Measurements from ENCODE around the gene CHN2. TPM values are rescaled to one million over a fixed set of nuclear protein-coding genes. Genes with fewer than 3 reads are reported as not detected.

The CHN2 gene
- total RNA-seq, 2 donors from 2014 or later = 0.91 to 1.2 TPM

GRCh38 chr7:29275493-29275892 lies 80.9 kb downstream of the CHN2 start:
- no peaks in the 10 kb centered on the region for H3K9me3 Mint-ChIP-seq
- peaks cover 37% of the 10 kb centered on the region for H3K27me3 Mint-ChIP-seq (ENCODE audit: low read depth)
- DNase-seq (no peak), ATAC-seq (replicated peaks in 1 of 2) (no peak)
- H3K4me3 Mint-ChIP-seq = no peak overlapping the region
- no peak overlapping the region for H3K27ac Mint-ChIP-seq
- peaks cover 28% of the 10 kb centered on the region for H3K4me1 Mint-ChIP-seq (ENCODE audit: low read depth)
- no peaks in the 10 kb centered on the region for H3K36me3 Mint-ChIP-seq (ENCODE audit: insufficient read depth in 2 of 2)

- H3K4me1 Mint-ChIP-seq (ENCODE audit: low read depth) = peaks cover 21% of the 10 kb centered on the region
- DNase-seq (no peak), ATAC-seq (replicated peaks in 1 of 2) (no peak)
- H3K36me3 Mint-ChIP-seq (ENCODE audit: insufficient read depth in 2 of 2) = no peaks in the 10 kb centered on the region
- H3K27ac Mint-ChIP-seq = no peak overlapping the region
- H3K9me3 Mint-ChIP-seq = no peaks in the 10 kb centered on the region
- H3K4me3 Mint-ChIP-seq = no peak overlapping the region
- H3K27me3 Mint-ChIP-seq (ENCODE audit: low read depth) = peaks cover 41% of the 10 kb centered on the region
These were observed 81.6 kb downstream of the CHN2 start for GRCh38 chr7:29276199-29276598.

GRCh38 chr7:29276806-29277205 lies 82.2 kb downstream of the CHN2 start:
- DNase-seq = no peak
- Mint-ChIP-seq H3K27me3 (ENCODE audit: low read depth) (peaks cover 47% of the 10 kb centered on the region), H3K4me1 (ENCODE audit: low read depth) (peaks cover 15% of the 10 kb centered on the region), H3K36me3 (ENCODE audit: insufficient read depth in 2 of 2) (no peaks in the 10 kb centered on the region), H3K4me3 (no peak overlapping the region), H3K9me3 (no peaks in the 10 kb centered on the region), H3K27ac (no peak overlapping the region)
- no peak for ATAC-seq (replicated peaks in 1 of 2)

- H3K4me1 Mint-ChIP-seq (ENCODE audit: low read depth) = peaks cover 12% of the 10 kb centered on the region
- H3K36me3 Mint-ChIP-seq (ENCODE audit: insufficient read depth in 2 of 2) = no peaks in the 10 kb centered on the region
- no peaks in the 10 kb centered on the region for H3K9me3 Mint-ChIP-seq
- H3K27me3 Mint-ChIP-seq (ENCODE audit: low read depth) = peaks cover 53% of the 10 kb centered on the region
- H3K4me3 Mint-ChIP-seq = peak overlapping the region in 1 of 2 donors; percentile 11
- H3K27ac Mint-ChIP-seq = no peak overlapping the region
- DNase-seq (peak; percentile 37 to 62), ATAC-seq (replicated peaks in 1 of 2) (peak; percentile 89 to 90)
These were observed 83.1 kb downstream of the CHN2 start for GRCh38 chr7:29277436-29278215.

DNA sequence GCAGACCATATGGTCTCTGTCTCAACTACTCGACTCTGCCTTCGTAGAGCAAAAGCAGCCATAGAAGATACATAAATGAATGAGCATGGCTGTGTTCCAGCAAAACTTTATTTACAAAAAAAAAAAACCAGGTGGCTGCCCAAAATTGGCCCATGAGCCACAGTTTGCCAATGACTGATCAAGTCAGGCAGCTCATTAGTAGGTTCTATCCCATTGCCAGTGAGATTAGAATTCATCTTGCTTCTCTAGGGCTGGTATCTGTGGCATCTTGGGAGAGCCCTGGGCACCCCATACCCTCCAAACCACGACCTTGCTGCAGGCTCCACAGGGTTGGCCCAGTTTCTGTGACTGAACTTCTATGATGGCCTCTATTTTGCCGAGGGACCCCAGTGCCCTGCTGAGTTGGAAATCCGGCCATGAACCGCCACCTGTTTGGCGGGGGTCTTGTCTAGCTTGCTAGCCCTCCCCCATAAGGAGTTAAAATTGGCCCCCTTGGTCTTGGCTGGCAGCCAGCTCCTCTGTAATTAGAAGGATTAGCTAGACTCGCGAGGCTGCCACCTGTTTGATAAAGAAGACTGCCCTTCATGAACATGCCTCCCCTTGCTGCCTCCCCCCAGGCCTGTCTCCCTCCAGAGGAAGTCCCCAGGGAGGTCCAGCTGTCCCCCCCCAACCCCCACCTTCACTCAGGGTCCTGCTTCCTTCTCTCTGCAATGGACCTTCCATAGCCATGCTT lies 83.9 kb downstream of the CHN2 start:
- H3K36me3 Mint-ChIP-seq (ENCODE audit: insufficient read depth in 2 of 2) = no peaks in the 10 kb centered on the region
- H3K4me1 Mint-ChIP-seq (ENCODE audit: low read depth) = peaks cover 12% of the 10 kb centered on the region
- H3K27me3 Mint-ChIP-seq (ENCODE audit: low read depth) = peaks cover 54% of the 10 kb centered on the region
- no peak overlapping the region for H3K4me3 Mint-ChIP-seq
- ATAC-seq (replicated peaks in 1 of 2) (peak in 1 of 2 donors; percentile 3), DNase-seq (no peak)
- no peaks in the 10 kb centered on the region for H3K9me3 Mint-ChIP-seq
- no peak overlapping the region for H3K27ac Mint-ChIP-seq

DNA sequence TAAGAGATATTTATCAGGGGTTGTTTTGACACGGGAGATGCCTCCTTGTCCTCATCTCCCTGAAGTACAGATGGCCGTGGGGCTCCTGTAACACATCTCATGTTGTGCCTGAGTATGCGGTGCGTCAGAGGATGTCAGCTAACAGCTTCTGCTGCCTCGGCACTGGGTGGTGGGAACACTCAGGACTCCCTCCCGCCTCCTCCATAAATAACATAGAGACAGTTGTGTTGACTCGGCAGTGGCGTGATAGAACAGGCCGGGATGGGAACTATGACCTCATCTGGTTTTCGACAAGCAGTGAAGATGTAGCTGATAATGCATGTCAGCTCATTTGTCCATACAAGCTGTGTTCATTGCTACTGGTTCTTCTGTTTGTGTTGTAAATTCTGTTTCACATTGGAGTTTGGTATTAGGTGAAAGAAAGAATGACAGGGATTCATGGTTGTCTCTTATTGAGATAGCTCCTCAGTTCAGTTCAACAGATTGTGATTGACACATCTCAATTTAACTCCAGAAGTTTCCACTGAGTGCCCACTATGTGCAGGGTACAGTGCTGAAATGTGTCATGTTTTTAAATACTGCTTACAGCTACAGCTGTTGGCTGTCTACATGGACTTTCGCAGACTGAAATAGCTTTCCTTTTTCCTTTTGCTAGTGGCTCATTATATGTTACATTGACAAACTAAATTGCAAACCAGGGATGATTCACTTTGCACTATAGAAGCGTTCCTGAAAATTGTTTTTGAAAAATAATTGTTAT lies 87.4 kb downstream of the CHN2 start:
- H3K4me3 Mint-ChIP-seq = no peak overlapping the region
- peaks cover 41% of the 10 kb centered on the region for H3K27me3 Mint-ChIP-seq (ENCODE audit: low read depth)
- no peak overlapping the region for H3K27ac Mint-ChIP-seq
- H3K4me1 Mint-ChIP-seq (ENCODE audit: low read depth) = peaks cover 28% of the 10 kb centered on the region
- DNase-seq (no peak), ATAC-seq (replicated peaks in 1 of 2) (no peak)
- H3K9me3 Mint-ChIP-seq = no peaks in the 10 kb centered on the region
- no peaks in the 10 kb centered on the region for H3K36me3 Mint-ChIP-seq (ENCODE audit: insufficient read depth in 2 of 2)

- Mint-ChIP-seq H3K36me3 (ENCODE audit: insufficient read depth in 2 of 2) (no peaks in the 10 kb centered on the region), H3K27ac (no peak overlapping the region), H3K4me1 (ENCODE audit: low read depth) (peaks cover 30% of the 10 kb centered on the region), H3K27me3 (ENCODE audit: low read depth) (peaks cover 50% of the 10 kb centered on the region), H3K9me3 (no peaks in the 10 kb centered on the region), H3K4me3 (no peak overlapping the region)
- ATAC-seq (replicated peaks in 1 of 2) = no peak
- no peak for DNase-seq
These were observed 88.3 kb downstream of the CHN2 start for GRCh38 chr7:29282819-29283414.

GRCh38 chr7:29284696-29285443 lies 90.3 kb downstream of the CHN2 start:
- Mint-ChIP-seq H3K4me1 (ENCODE audit: low read depth) (peaks cover 37% of the 10 kb centered on the region), H3K36me3 (ENCODE audit: insufficient read depth in 2 of 2) (no peaks in the 10 kb centered on the region), H3K9me3 (no peaks in the 10 kb centered on the region), H3K4me3 (peak overlapping the region; percentile 9 to 46), H3K27ac (no peak overlapping the region), H3K27me3 (ENCODE audit: low read depth) (peaks cover 59% of the 10 kb centered on the region)
- peak in 1 of 2 donors; percentile 8 for ATAC-seq (replicated peaks in 1 of 2)
- DNase-seq = no peak

DNA sequence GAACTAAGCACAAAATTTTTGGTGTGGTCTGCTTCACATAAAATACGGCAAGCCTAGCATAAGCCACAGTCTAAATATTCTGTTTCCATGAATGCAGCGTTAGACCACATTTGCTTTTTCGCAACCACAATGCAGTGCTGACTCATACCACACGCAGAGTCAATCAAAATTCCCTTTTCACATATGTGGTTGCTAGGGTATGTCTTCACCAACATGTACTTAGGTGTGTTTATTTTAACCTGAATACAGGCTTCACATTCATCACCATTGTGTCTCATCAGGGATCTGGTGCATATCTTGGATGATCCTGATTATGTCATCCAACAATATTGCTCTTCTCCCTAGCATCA lies 90.8 kb downstream of the CHN2 start:
- Mint-ChIP-seq H3K36me3 (ENCODE audit: insufficient read depth in 2 of 2) (no peaks in the 10 kb centered on the region), H3K9me3 (no peaks in the 10 kb centered on the region), H3K27ac (no peak overlapping the region), H3K4me1 (ENCODE audit: low read depth) (peaks cover 40% of the 10 kb centered on the region), H3K27me3 (ENCODE audit: low read depth) (peaks cover 58% of the 10 kb centered on the region), H3K4me3 (peak overlapping the region in 1 of 2 donors; percentile 46)
- ATAC-seq (replicated peaks in 1 of 2) (peak; percentile 86), DNase-seq (peak; percentile 63 to 71)

DNA sequence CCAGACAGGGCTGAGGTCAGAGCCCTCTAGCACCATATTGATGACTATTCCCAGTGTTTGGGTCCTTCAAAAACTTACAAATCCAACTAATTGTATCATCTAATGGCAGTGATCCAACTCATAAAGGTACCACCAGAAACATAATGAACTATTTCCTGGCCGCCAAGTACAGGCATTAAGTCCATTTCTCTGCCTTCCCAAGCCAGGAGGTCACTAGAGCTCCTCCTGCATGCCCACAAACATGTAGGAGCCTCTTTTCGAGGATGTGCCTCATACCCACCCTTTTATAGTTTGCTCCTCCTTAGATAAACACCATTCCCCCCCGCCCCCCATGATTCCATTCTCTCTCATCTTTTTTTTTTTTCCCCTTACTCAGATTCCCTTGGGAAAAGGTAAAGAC lies 91.3 kb downstream of the CHN2 start:
- peaks cover 62% of the 10 kb centered on the region for H3K27me3 Mint-ChIP-seq (ENCODE audit: low read depth)
- DNase-seq (no peak), ATAC-seq (replicated peaks in 1 of 2) (no peak)
- no peaks in the 10 kb centered on the region for H3K9me3 Mint-ChIP-seq
- H3K27ac Mint-ChIP-seq = no peak overlapping the region
- peaks cover 40% of the 10 kb centered on the region for H3K4me1 Mint-ChIP-seq (ENCODE audit: low read depth)
- no peaks in the 10 kb centered on the region for H3K36me3 Mint-ChIP-seq (ENCODE audit: insufficient read depth in 2 of 2)
- peak overlapping the region in 1 of 2 donors; percentile 46 for H3K4me3 Mint-ChIP-seq

- H3K27ac Mint-ChIP-seq = no peak overlapping the region
- H3K27me3 Mint-ChIP-seq (ENCODE audit: low read depth) = peaks cover 59% of the 10 kb centered on the region
- H3K4me3 Mint-ChIP-seq = no peak overlapping the region
- no peaks in the 10 kb centered on the region for H3K36me3 Mint-ChIP-seq (ENCODE audit: insufficient read depth in 2 of 2)
- H3K9me3 Mint-ChIP-seq = no peaks in the 10 kb centered on the region
- no peak for DNase-seq
- H3K4me1 Mint-ChIP-seq (ENCODE audit: low read depth) = peaks cover 40% of the 10 kb centered on the region
- peak; percentile 70 to 72 for ATAC-seq (replicated peaks in 1 of 2)
These were observed 92.8 kb downstream of the CHN2 start for GRCh38 chr7:29287366-29287765.
